Choroid plexus epithelial cell (primary cell): Measurements from ENCODE around the gene BRICD5.

Experiments used
- DNase-seq: peaks from one replicate; pipeline ENCODE4 v3.0.0-alpha.2; 2010; ENCODE audit warnings: low read depth
- H3K4me3 ChIP-seq: 2 replicates; pipeline ENCODE4 v1.5.1; 2011; ENCODE audit warnings: low read depth, mild to moderate bottlenecking, control low read depth, low read length, moderate library complexity
- CTCF ChIP-seq: conservative IDR thresholded peaks from 2 replicates; pipeline ENCODE4 v1.5.1; 2011; ENCODE audit warnings: low read depth, mild to moderate bottlenecking, control low read depth, inconsistent platforms, low read length, moderate library complexity

The BRICD5 gene

DNA sequence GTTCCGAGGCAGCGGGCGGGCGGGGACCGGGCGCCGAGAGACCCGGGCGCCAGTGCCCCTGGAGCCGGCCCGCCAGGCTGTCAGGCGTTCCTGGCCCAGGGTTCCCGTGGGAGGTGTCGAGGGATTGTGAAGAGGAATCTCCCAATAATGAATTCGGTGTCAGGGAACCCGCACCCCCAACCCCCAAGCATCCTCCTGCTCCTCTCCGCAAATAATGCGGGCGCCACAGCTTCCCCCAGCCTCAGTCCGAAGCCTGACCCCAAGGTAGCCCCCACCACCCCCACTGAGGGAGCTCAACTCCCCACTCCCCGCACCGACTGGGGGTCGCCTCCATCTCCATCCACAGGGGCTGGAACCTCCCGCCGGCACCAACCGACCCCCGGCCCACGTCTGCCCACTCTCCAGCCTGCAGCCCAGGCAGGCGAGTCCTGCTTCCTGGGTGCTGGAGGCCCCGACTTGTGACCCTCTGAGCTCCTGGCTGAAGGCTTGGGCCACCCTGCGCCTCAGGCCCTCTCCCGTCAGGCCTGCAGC, 13.6 kb downstream of the BRICD5 start:
- DNase-seq: no peak
- TF ChIP-seq CTCF: no peak
- no peak overlapping the region for H3K4me3 ChIP-seq

DNA sequence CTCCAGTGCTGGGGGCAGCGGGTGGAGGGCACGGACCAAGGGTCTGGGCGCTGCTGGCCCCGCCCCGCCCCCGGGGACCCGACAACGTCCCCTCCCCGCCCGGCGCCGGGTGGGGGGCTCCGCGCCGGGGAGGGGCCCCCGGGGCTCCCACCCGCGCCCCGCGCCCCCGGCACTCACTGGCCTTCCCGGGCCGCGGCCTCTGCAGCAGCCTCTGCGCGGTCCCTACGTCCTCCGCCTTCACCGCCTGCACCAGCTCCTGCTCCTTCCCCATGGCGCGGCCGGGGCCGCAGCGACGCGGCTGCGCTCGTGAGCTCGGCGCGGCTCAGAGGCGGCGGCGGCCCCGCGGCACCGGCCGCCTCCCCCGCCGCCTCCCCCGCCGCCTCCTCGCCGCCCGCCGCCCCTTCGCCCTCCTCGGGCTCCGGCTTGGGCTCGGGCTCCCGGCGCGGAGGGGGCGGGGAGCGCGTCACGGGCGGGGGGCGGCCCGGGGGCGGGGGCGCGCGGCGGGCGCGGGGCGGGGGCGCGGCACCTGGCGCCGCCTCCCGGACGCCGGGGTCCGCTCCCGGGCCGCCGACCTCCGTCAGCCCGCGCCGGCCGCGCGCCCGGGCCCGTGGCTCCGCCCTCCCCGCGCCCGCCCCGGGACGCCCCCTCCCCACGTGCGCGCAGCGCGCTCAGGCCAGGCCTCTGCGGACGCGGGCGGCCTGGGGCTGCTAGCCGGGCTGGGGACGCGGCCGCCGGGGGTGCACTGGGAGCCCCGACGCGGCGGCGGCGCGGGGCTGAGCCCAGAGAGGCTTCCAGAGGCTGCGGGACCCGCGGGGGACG, 14.3 kb downstream of the BRICD5 start, which contains the start of gene CASKIN1:
TSS of gene CASKIN1 (minus strand) at position 444 of the 819 bp plus-strand sequence. CDS start at position 271, 173 bp downstream.
- peak; percentile 17 for DNase-seq
- no peak for TF ChIP-seq CTCF
- H3K4me3 ChIP-seq: peak within 1 kb of the TSS; percentile 32

DNA sequence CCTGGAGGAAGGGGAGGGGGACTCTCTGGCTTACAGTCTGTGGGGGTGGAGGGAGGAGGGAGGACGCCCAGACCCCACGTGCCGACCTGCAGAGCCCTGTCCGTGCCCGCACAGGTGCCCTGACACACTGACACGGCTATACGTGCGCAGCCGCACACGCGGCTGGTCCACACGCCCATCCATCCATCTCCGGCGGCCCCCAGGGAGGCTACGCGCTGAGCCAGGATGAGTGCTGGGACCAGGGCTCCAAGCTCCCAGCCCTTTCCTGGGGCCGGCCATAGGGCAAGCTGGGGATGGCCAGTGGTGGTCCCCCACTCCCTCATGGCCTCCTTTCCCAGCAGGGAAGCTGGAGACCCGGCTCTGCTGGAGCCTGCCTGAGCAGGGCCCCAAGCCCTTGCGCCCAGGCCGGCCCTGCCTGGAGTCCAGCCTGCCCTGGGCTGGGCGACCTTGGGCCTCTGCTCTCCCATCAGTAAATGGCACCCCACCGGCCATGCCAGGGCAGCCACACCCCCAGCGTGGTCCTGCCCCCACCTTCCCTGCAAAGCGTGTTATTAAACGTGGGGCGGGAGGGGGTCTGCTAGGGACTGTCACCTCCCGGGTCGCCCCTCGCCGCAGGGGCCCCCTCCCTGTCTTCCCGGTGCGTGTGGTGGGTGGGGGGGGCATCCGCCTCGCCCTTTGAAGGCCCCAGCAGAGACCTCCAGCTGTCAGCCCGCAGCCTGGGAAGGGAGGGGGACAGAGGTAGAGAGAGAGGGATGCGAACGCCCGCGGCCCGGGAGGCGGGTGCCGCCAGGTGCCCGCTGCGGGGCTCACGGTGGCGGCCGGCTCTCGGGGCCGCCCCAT, 15.1 kb downstream of the BRICD5 start:
- TF ChIP-seq CTCF: no peak
- no peak for DNase-seq
- H3K4me3 ChIP-seq: no peak overlapping the region

- DNase-seq: peak; percentile 59
- peak; percentile 48 for TF ChIP-seq CTCF
- no peak overlapping the region for H3K4me3 ChIP-seq
These were observed 15.8 kb downstream of the BRICD5 start for GRCh38 chr16:2194852-2195321.

DNA sequence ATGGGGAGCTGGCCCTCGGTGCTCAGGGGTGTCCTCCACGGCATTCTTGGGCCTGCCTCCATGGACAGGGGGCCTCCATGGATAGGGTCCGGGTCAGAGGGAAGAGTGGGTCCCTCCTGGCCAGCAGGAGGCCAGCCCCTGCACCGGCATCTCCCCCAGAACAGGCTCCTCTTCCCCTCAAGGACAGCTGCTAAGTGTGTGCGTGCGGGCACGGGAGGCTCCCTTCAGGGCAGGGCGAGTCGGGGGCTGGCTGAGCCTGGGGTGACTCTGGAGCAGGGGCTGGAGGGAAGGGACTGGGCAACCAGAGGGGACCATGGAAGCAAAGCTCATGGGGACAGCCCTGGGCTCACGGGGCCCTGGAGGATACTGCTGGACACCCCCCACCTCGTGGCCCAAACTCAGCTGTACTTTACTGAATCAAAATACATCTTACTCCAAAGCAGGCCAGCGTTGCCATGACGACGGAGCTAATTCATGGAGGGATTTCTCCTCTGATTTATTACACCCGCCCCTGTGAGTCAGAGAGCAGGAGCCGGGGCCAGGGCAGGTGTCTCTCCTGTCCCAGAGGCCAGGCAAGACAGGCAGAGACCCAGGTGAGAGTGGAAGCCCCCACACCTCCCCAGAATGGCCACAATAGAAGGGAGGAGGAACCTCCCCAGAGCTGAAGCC, 16.4 kb downstream of the BRICD5 start:
- DNase-seq: peak; percentile 34
- no peak for TF ChIP-seq CTCF
- H3K4me3 ChIP-seq: no peak overlapping the region

- no peak for TF ChIP-seq CTCF
- no peak overlapping the region for H3K4me3 ChIP-seq
- no peak for DNase-seq
These were observed 19.3 kb downstream of the BRICD5 start for GRCh38 chr16:2191446-2191706.
